A549 (cell line): Measurements from ENCODE around the gene ZNF407.

Experiments
- CEBPB ChIP-seq, 2 experiments: fragments of >200 bp in 1 of 2; sonication (Bioruptor Twin) in 1 of 2; formaldehyde crosslinking in 1 of 2; IDR thresholded peaks; 2 replicates each; pipeline ENCODE4 v1.6.1; 2012 to 2016
- CTCF ChIP-seq: fragments of >200 bp; sonication (Bioruptor Twin); formaldehyde crosslinking; IDR thresholded peaks from 3 replicates; pipeline ENCODE4 v1.5.1; 2016
- EP300 ChIP-seq, 2 experiments: fragments of >200 bp; sonication (Bioruptor Twin); formaldehyde crosslinking; IDR thresholded peaks; 2 replicates in 1 of 2; 3 replicates in 1 of 2; pipeline ENCODE4 v1.6.1; 2016 to 2017
- POLR2A ChIP-seq: IDR thresholded peaks from 2 replicates; pipeline ENCODE4 v1.6.1; 2012; ENCODE audit warnings: mild to moderate bottlenecking, low read length
- TF ChIP-seq, protein P1 (sequence below): IDR thresholded peaks from 2 replicates; pipeline ENCODE4 v1.6.1; 2012

GRCh38 chr18:74742573-74743243 lies 145.0 kb downstream of the ZNF407 start:
- no peak for TF ChIP-seq EP300 (IDR thresholded peaks at IDR 0.05)
- TF ChIP-seq CEBPB (IDR thresholded peaks at IDR 0.05): no peak
- TF ChIP-seq CTCF: no peak
- no peak for TF ChIP-seq POLR2A
- TF ChIP-seq, protein P1, sequence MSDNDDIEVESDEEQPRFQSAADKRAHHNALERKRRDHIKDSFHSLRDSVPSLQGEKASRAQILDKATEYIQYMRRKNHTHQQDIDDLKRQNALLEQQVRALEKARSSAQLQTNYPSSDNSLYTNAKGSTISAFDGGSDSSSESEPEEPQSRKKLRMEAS: no peak
